Measurements from ENCODE around the gene MAPK7. TPM values are rescaled to one million over a fixed set of nuclear protein-coding genes. Genes with fewer than 3 reads are reported as not detected.

MAPK7 gene
- total RNA-seq, 1 experiment from 2014 or later: 11.5 TPM

DNA sequence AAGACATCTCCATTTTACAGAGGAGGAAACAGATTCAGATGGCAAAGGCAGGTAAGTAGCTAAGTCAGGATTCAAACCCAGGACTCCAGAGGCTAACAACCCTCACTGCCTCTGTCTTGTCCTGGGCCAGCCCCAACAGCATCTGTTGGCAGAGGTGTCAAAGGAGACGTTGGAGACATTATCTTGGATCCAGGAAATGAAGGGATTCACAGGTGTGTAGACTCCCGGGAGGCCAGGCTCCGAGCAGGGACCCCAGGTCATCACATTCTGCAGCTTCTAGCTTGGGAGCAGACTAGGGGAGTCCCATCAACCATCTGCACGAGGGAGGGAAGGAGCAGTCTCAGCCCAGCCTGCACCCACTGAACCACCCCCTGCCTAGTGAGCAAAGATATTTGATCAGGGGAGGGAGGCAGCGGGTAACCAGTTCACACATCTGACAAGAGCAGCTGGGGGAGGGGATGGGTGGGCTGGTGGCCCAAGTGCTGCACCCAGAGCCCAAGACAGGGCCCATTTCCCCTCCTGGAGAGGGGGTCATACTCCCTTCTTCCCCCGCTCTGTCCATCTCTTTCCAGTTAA is 14.8 kb upstream of the MAPK7 start:
- no peak for DNase-seq (ENCODE audit: low spot score)

DNA sequence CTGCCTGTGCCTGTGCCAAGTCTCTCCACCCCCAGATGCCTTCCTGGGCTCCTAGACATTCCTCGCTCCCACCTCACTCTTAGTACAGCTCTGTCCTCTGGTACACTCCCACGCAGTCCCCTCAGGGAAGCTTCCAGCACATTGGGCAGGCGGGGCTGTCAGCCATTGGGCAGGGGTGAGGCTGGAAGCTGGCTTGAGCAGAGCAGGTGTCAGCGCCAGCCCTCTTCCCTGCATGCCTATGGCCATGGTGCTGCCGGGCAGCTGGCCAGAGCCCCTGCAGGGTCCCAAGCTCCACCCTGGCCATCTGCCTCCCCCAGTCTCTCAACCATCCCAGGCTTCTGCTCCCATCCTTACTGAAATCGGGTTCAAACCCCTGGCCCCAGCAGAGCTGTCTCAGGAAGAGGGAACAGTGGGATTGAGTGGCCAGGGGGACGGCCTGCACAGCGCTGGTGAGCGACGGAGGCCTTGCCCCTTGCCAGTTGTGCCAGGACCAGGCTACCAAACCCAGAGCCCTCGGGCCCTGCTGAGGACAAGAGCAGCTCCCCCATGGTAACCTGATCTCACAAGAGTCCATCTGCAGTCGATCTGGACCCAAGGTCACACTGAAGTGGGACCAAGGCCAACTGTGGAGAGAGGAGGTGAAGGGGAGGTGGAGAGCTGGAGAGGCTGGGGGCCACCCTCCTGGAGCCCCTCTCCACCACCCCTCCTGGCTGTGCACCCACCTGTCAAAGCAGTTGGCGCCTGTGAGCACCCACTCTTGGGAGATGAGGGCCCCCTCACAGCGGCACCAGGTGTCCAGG is 13.4 kb upstream of the MAPK7 start:
- DNase-seq (ENCODE audit: low spot score): no peak

DNA sequence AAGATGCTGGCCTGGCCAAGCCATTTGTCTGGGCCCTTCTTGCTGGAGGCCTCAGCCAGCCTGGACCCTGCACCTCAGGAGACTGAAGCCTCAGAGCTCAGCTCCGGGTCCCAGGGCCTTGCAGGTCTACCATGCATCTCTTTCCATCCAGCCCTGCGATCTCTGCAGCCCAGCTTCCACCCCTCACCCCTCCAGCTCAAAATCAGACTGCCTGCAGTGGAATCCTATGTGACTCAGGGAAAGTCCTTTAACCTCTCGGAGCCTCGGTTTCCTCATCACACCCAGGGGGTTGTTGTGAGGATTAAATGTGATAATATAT is 12.8 kb upstream of the MAPK7 start:
- DNase-seq (ENCODE audit: low spot score): no peak

DNA sequence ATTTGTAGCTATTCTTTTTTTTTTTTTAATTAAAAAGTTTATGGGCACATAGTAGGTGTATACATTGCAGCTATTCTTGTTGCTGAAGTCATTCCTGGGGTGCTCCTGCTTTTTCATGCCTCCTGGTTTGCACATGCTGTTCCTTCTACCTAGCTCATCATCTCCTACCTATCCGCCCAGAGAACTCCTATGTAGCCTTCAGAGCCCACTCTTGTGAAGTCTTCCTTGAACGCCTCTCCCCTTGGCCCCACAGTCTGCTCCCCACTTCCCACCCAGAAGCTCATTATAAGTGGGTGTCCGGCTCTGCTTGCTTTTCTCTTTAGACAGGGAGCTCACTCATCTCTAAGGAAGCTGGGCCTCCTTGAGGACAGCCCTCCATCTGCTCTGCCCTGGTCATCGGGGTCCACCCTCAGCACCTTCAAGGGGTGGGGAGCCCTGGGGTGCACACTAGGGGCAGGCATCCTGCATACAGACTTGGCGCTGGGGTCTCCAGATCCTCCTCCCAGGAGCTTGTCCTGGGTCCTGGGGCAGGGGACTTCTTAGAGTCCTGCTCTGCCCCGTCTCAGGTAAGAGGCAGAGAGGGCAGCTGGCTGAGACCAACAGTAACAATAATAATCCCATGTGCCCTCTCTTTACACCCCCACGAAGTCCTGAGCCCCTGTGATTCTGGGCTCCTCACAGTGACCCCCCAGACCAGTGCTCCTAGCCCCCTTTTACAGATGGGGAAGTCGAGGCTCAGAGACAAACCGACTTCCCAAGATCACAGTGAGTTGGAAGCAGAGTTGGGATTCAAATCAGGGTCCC is 12.3 kb upstream of the MAPK7 start:
- DNase-seq (ENCODE audit: low spot score): no peak

DNA sequence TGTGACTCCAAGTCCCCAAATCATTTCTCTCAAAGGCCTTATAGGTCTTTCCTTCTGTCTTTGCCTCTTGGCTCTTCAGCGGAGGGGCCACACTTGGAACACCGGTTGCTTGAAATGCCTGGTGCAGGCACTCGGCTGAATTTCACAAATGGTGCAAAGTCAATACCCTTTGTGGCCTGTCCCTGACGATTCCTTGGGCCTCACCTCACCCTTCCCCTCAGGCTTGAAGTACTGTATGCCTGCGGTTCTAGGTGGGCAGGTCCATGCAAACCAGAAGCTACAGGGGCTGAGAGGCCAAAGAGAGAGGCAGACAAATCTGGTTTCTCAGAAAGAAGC is 11.7 kb upstream of the MAPK7 start:
- DNase-seq (ENCODE audit: low spot score): no peak

DNA sequence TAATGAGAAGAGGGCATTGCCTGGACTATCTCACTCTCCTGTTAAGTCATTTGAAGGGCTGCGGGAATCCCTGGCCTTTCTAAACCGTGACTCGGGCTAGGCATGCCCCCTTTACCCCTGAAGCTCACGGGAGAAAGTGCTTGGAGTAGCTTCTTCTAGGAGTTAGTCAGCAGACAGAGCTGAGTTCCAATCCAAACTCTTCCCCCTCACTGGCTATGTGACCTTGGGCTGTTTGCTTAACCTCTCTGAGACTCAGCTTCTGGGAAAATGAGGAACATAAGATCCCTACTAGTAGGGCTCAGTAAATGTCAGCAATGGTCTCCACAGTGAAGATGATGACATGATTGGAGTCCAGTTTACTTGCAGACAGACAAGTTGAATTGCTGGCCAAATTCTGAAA is 10.1 kb upstream of the MAPK7 start:
- no peak for DNase-seq (ENCODE audit: low spot score)

DNA sequence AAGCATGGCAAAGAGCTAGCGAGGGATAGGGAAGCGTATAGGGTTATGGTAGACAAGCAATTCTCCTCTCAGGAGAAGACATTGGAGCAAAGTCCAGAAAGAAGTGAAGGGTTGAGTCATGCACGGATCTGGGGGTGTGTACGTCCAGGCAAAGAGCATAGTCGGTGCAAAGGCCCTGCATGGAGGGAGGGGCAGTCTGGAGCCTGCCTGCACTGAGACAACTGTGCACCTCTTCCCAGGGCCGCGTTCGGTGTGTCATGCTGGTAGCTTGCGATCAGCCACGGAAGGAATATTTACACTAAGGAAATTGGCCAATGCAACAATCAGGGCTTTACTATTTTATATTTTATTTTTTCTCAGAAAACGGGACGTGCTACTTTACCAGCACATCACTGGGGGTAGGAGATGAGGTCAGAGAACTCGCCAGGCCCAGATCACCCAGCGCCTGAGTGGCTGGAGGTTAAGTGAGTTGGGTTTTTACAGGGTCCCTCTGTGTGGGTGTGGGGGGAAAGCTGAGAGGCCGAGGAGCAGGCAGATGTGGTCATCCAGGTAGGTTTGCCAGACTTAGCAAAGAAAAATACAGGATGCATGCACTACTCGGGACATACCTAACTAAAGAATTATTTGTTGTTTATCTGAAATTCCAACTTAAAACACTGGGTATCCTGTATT is 9.1 kb upstream of the MAPK7 start:
- no peak for DNase-seq (ENCODE audit: low spot score)

DNA sequence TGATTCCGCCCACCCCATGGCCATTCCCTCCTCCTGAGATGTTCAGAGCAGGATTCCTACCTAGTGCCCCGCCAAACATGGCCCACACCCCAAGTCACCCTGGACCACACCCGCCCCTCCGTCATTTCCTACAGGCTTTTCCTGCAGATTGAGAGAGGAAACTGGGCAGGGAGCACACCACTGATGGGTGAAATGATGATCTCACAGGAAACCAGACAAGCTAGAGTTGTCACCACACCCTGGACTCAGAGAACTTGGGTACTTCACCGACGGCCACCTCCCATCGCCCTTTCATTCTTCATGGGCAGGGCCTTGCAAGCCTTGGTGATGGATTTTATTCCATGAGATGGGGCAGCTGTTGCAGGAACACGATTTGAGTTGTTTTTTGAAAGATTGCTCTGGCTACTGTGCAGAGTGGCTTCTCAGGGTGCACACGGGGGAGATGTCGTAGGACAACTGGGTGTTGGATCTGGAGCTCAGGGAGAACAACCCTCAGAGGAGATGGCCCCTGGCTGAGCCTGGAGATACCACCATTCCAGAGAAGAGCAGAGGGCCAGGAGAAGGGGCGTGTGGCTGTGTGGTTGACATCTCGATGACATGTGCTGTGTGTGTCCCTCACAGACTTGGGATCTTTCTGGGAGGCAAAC is 8.3 kb upstream of the MAPK7 start:
- peak; percentile 77 for DNase-seq (ENCODE audit: low spot score)

DNA sequence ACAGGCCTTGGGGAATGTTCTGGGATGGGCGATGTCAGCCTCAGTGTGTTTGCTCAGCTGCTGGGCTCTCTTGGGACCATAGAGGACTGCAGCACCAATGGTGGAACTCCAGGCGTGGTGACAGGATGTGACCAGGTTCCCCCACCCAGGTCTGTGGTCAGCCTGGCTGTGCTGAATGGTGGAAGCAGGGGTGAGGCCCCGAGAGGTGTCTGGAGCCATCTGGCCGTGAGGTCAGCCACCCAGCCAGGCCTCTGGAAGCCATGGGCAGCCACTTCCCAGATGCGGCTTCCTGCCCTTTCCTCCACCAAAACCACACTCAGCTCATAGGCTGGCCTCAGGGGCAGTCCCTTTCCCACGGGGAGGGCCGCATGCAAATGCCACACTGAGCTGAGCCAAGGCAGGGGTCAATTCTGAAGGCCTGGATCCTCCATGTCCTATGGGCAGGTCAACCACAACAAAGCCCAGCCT is 7.8 kb upstream of the MAPK7 start:
- peak; percentile 87 for DNase-seq (ENCODE audit: low spot score)

DNA sequence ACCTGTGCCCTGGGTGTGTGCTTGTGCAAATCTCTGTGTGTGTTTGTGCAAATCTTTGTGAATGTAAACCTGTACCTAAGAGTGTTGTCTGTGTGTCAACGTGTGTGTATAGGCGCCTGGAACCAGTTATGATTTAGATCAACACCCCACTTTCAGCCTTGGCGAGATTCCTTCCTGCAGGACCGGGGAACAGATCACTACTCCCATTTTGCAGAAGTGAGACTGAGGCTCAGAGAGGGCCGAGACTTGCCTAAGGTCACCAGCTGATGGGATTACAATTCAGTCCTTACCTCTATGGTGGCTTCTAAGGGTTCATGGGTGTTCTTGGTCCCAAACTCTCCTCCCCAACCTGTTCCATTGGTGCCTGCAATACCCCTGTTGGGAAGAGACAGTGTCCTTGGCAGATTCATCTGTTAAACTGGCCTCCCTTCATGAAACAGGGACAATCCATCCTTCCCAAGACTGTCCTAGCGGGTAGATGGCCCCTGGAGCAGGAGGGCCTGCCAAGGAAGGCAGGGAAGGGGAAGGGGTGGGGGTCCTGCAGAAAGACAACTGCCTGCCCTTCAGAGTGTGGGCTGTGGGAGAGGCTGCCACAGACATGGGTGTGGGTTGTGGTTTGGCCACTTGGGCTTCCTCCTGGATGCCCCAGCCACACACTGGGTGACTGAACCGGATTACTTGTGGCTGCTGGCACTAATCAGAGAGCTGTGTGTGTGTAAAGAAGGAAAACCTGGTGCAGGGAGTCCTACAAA is 6.9 kb upstream of the MAPK7 start:
- DNase-seq (ENCODE audit: low spot score): no peak

DNA sequence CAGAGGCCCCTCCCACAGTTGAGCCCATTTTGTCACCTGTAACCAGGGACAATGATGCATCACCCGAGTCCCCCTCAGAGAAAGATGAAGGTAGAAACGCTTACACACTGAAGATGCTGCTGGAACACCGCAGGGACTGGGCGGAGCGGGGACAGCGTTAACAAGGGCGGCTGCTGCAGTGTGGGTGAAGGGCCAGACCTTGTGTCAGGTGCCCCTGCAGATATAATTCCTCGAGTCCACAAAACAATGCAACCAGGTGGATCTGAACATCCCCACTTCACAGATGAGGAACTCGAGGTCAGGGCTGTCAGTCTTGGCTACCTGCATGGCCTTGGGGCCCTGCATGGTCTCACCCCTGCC is 6.3 kb upstream of the MAPK7 start:
- no peak for DNase-seq (ENCODE audit: low spot score)

DNA sequence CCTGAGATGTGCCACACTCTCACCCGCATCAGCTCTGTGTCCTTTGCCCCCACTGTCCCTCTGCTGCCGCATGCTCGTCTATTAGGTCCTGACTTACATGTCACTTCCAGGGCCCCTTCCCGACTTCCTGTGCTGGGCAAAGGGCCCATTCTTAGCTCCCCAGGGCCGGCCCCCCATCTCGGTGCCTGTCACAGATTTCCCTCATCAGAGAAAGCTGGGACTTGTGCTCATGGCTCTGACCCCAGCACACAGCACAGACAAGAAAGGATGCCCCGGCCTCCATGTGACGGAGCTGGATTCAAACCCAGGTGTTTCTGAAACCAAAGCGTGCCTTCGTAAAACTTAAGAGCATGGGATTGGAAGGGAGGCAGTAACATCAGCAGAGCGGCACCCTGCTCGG is 5.9 kb upstream of the MAPK7 start:
- no peak for DNase-seq (ENCODE audit: low spot score)

DNA sequence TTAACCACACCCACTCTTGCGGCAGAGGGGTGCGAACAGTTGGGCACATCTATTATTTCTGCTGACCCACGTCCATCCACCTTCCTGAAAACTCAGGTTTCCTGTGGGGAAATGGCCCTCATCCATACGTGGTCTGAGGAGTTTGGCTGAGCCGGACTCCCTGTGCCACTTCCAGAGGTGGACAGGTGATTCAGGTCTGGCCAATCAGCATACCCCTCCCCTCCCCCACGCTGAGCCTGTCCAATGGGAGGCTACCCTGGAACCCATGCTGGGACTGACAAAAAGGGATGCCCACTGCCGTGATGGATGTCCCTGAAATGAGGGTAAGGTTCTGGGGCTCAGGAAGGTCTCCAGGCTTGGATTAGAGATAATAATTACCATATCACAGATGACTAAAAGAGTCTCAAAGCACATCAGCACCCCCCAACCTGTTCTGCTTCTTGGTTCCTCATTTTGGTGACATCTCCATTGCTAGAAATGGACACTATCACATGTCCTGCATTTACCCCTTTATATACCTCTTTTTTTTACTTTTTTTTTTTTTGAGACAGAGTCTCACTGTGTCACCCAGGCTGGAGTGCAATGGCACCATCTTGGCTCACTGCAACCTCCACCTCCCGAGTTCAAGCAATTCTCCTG is 5.3 kb upstream of the MAPK7 start:
- DNase-seq (ENCODE audit: low spot score): no peak

DNA sequence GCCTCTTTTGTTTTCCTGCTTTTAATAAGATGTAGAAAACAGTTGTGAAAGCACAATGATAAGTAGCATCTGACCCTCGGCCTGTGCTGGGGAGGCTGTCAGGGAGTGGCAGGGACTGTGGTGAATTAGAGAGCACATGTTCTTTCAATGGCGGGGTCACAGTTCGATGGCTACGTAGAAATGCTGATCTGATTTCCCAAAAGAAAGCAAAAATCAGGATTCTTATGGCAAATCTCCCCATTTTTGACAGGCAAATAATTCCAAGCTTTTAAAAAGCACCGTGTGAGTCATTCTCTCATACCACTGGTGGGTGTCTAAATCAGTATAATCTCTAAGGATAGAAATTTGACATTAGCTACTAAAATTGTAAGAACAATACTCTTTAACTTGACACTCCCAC is 4.2 kb upstream of the MAPK7 start:
- DNase-seq (ENCODE audit: low spot score): no peak

DNA sequence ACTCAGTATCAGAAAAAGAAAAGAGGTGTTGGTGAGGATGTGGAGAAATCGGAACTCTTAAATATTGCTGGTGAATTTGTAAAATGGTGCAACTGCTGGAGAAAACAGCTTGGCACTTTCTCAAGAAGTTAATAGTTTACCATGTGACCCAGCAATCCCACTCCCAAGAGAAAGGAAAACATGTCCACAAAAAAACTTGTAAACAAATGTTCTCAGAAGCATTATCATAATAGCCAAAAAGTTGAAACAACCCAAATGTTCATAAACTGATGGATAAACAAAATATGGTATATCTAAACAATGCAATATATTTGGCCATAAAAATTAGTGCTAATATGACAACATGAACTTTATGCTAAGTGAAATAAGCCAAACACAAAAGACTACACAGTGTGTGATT is 2.6 kb upstream of the MAPK7 start:
- no peak for DNase-seq (ENCODE audit: low spot score)

DNA sequence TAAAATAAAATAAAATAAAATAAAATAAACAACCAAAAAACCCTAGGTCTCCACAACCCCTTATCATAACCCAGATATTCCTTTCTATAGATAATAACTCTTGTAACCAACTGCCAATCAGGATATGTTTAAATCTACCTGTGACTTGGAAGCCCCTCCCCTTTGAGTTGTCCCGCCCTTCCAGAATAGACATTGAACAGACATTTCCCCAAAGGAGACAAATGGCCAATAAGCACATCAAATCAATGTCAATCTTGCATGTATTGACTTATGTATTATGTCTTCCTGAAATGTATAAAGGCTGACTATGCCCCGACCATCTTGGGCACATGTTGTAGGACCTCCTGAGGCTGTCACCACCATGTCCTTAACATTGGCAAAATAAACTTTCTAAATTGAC is 1.5 kb upstream of the MAPK7 start:
- no peak for DNase-seq (ENCODE audit: low spot score)

DNA sequence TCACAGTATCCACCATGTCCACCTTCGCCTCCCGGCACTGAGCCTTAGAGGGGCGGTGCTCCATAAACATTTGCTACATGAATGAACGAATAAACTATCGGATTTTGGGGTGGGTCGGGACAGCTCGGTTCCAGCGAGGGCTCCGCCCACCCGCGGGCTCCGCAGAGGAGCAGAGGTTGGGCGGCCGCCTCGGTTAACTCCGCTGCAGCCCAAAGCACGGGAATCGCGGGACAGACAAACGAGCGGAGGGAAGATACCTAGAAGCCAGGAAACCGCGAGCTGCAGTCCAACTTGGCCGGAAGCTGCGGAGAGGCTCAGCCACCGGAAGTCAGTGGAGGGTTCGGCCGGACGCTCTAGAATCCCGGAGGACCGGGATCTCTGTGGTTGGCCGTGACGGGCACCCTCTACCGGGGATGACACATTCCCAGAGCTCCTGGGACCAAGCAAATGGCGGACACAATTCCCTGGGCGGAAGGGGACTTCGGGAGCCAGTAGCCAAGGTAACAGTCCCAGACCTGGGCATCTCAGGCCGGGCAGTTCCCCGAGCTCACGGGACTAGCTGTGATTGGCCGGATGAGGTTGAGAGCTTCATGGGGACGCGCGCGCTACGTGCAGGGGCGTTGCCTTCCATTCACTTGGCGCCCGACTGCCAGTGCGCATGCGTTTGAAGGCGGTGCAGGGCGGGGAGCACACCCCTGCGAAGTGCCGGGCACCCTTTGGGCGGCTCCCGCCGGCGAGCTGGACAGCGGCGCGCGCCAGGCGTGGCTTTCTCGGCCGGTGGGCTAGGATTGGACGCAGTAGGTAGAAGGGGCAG is 489 bp upstream of the MAPK7 start:
- peak; percentile 99 for DNase-seq (ENCODE audit: low spot score)

DNA sequence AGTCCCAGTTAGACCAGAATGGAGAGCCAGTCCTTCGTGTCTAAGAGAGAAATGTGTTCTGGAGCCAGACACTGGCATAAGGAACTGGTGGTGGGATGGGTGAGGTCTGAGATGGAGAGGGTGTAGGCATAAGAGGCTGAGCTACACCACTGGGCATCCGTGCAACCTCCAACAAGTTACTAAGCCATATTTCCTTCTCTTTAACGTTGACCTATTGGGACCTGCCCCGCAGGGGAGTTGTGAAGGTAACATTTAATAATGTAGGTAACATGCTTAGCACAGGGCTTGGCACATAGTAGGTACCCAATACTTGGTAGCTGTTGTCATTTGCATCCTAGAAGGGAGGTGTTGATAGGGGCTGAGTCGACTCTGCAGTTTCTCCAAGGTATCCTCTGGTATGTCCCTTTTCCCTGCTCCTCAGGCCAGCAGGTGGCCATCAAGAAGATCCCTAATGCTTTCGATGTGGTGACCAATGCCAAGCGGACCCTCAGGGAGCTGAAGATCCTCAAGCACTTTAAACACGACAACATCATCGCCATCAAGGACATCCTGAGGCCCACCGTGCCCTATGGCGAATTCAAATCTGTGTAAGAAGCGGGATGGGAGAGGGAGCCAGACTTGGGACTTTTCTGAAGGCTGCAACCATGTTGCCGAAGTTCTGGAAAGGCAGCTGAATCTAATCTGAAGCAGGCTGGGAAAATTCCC is 1.2 kb downstream of the MAPK7 start:
- DNase-seq (ENCODE audit: low spot score): no peak

All from A172 (cell line).